Gastrocnemius medialis (tissue), 4 donors: ENCODE data around the gene HNRNPD. TPM values are rescaled to one million over a fixed set of nuclear protein-coding genes. Genes with fewer than 3 reads are reported as not detected.

Experiments used
- ATAC-seq, 2 donors: fragments of 150-250 bp; one replicate each; pipeline ENCODE4 v1.9.1; 2016
- DNase-seq, 2 donors: peaks; one replicate each; pipeline ENCODE4 v3.0.0-alpha.2; 2019
- H3K27ac ChIP-seq, 4 donors: fragments of 200-600 bp; sonication (generic); 1 replicate in 1 of 4; 2 replicates in 3 of 4; pipeline ENCODE4 v1.5.1; 2016 to 2018; ENCODE audit warnings: mild to moderate bottlenecking in 2 of 4, moderate library complexity in 1 of 4
- H3K27me3 ChIP-seq, 3 donors: fragments of 200-600 bp; sonication (generic) in 2 of 3; 1 replicate in 1 of 3; 2 replicates in 2 of 3; pipeline versions ENCODE4 v1.5.1 to v1.6.0; 2016 to 2019; ENCODE audit warnings: mild to moderate bottlenecking in 1 of 3, moderate library complexity in 1 of 3
- H3K36me3 ChIP-seq, 2 donors: fragments of 200-600 bp; sonication (generic) in 1 of 2; one replicate each; pipeline ENCODE4 v1.5.1; 2017 to 2018
- H3K4me1 ChIP-seq, 2 donors: fragments of 200-600 bp; sonication (generic) in 1 of 2; one replicate each; pipeline ENCODE4 v1.5.1; 2016 to 2017; ENCODE audit warnings: mild to moderate bottlenecking in 2 of 2
- H3K4me3 ChIP-seq, 4 donors: fragments of 200-600 bp; sonication (generic) in 3 of 4; 1 replicate in 1 of 4; 2 replicates in 3 of 4; pipeline ENCODE4 v1.5.1; 2016 to 2019; ENCODE audit warnings: mild to moderate bottlenecking in 2 of 4
- H3K9me3 ChIP-seq, 3 donors: fragments of 200-600 bp; sonication (generic) in 2 of 3; 1 replicate in 1 of 3; 2 replicates in 2 of 3; pipeline ENCODE4 v1.5.1; 2016 to 2019
- CTCF ChIP-seq, 5 experiments: fragments of 450-650 bp in 3 of 5; fragments of 200-600 bp in 2 of 5; sonication (generic) in 2 of 5; IDR thresholded peaks in 4 of 5; conservative IDR thresholded peaks in 1 of 5; 1 replicate in 4 of 5; 2 replicates in 1 of 5; pipeline ENCODE4 v1.5.1; 2016 to 2019; ENCODE audit warnings: antibody characterized with exemption in 5 of 5, mild to moderate bottlenecking in 3 of 5, moderate library complexity in 3 of 5
- POLR2A ChIP-seq, 2 donors: fragments of 450-650 bp; IDR thresholded peaks; one replicate each; pipeline ENCODE4 v1.6.1; 2017; ENCODE audit warnings: antibody characterized with exemption in 2 of 2, mild to moderate bottlenecking in 2 of 2, moderate library complexity in 2 of 2
- in situ Hi-C, 4 donors: fragments of 200-750 bp; cut with MboI; loops; one replicate each; pipeline versions ENCODE4 v1.15.0 to v1.8.0; 2017; ENCODE audit warnings: low sequenced_read_pairs in 4 of 4
- intact Hi-C: fragments of 100-400 bp; cut with DNase I; formaldehyde crosslinking; loops from one replicate; pipeline ENCODE4 v1.15.1; 2023; ENCODE audit warnings: low total_unique reads
- total RNA-seq, 4 donors: library from RNA; depleted of rRNA; stranded (reverse); fragments of >200 nt; gene quantifications; one replicate each; pipeline versions ENCODE4 v1.1.0 to v1.2.3, GENCODE V29; 2016

The HNRNPD gene
- total RNA-seq, 4 donors from 2014 or later, result 26.9 to 46.0 (median 37.4) TPM

- ATAC-seq, result peak; percentile 75 to 77
- Histone ChIP-seq H3K4me1 (peaks cover 26 to 30% of the 10 kb centered on the region in 2 donors), H3K36me3 (no peaks in the 10 kb centered on the region), H3K27me3 (no peaks in the 10 kb centered on the region), H3K4me3 (no peak overlapping the region), H3K27ac (peak overlapping the region; percentile 58 to 72 (median 70)), H3K9me3 (no peaks in the 10 kb centered on the region)
- in situ Hi-C loops (loop anchor here in 1 of 4 donors (5.0 kb wide), 1 partner anchor 47 kb away; no protein-coding TSS in a partner anchor), intact Hi-C loops (no loop called here)
- DNase-seq, result peak; percentile 63 to 74
- TF ChIP-seq POLR2A (IDR thresholded peaks at IDR 0.05) (no peak), CTCF (IDR thresholded peaks at IDR 0.05 in 4 of 5, conservative IDR thresholded peaks at IDR 0.05 in 1 of 5) (no peak)
Observed at GRCh38 chr4:82380344-82380743, 6.6 kb upstream of the HNRNPD start.

GRCh38 chr4:82376109-82376508, 2.3 kb upstream of the HNRNPD start:
- TF ChIP-seq CTCF (IDR thresholded peaks at IDR 0.05 in 4 of 5, conservative IDR thresholded peaks at IDR 0.05 in 1 of 5) (no peak), POLR2A (IDR thresholded peaks at IDR 0.05) (no peak)
- Histone ChIP-seq H3K4me3 (no peak overlapping the region), H3K36me3 (no peaks in the 10 kb centered on the region), H3K9me3 (no peaks in the 10 kb centered on the region), H3K27me3 (no peaks in the 10 kb centered on the region), H3K27ac (peak overlapping the region; percentile 99 to 100 (median 100)), H3K4me1 (peaks cover 30 to 34% of the 10 kb centered on the region in 2 donors)
- DNase-seq, result no peak
- no peak for ATAC-seq
- intact Hi-C loops (loop anchor here (10.0 kb wide), 1 partner anchor 909 kb away; the partner anchor contains the start of gene COQ2), in situ Hi-C loops (loop anchor here in 2 of 4 donors (5.0 kb wide), 1 partner anchor 51 kb away; no protein-coding TSS in a partner anchor)

- H3K36me3 ChIP-seq, result no peaks in the 10 kb centered on the region
- H3K4me3 ChIP-seq, result peak overlapping the region; percentile 82 to 99 (median 96)
- H3K9me3 ChIP-seq, result no peaks in the 10 kb centered on the region
- in situ Hi-C loops, result loop anchor here in 1 of 4 donors (5.0 kb wide), 1 partner anchor 86 kb away; no protein-coding TSS in a partner anchor
- TF ChIP-seq CTCF (IDR thresholded peaks at IDR 0.05 in 4 of 5, conservative IDR thresholded peaks at IDR 0.05 in 1 of 5) (peak in 1 of 5 experiments; percentile 10), POLR2A (IDR thresholded peaks at IDR 0.05) (no peak)
- DNase-seq (no peak), ATAC-seq (peak; percentile 19 to 25)
- intact Hi-C loops, result loop anchor here (1.0 to 10.0 kb wide), 4 partner anchors 639 to 1084 kb away; partner anchors contain the start of genes COQ2, HELQ, MRPS18C and RASGEF1B
- H3K4me1 ChIP-seq, result peaks cover 47 to 50% of the 10 kb centered on the region in 2 donors
- peak overlapping the region; percentile 99 to 100 (median 100) for H3K27ac ChIP-seq
- no peaks in the 10 kb centered on the region for H3K27me3 ChIP-seq
Observed at GRCh38 chr4:82373486-82373815, 340 bp downstream of the HNRNPD start.

- Histone ChIP-seq H3K36me3 (no peaks in the 10 kb centered on the region), H3K4me1 (peaks cover 54 to 57% of the 10 kb centered on the region in 2 donors), H3K4me3 (peak overlapping the region; percentile 82 to 99 (median 96)), H3K9me3 (no peaks in the 10 kb centered on the region), H3K27ac (peak overlapping the region; percentile 99 to 100 (median 100)), H3K27me3 (no peaks in the 10 kb centered on the region)
- intact Hi-C loops (loop anchor here (1.0 to 10.0 kb wide), 4 partner anchors 640 to 1084 kb away; partner anchors contain the start of genes COQ2, HELQ, MRPS18C and RASGEF1B), in situ Hi-C loops (loop anchor here in 1 of 4 donors (5.0 kb wide), 1 partner anchor 86 kb away; no protein-coding TSS in a partner anchor)
- peak; percentile 63 to 75 for DNase-seq
- ATAC-seq, result peak; percentile 52 to 59
- no peak for TF ChIP-seq POLR2A (IDR thresholded peaks at IDR 0.05)
- TF ChIP-seq CTCF (IDR thresholded peaks at IDR 0.05 in 4 of 5, conservative IDR thresholded peaks at IDR 0.05 in 1 of 5), result no peak
Observed at GRCh38 chr4:82372517-82373485, 990 bp downstream of the HNRNPD start.
